ENCODE measurements around the gene ZRANB3.
"Not testable (repeated sequence)": the region's sequence is repeated elsewhere in the genome, so short reads cannot be mapped to it uniquely, and the experiment has no call there.

ZRANB3 gene

GRCh38 chr2:135456431-135456830 is 74.6 kb downstream of the ZRANB3 start:
- H3K27ac ChIP-seq: no peak overlapping the region
- TF ChIP-seq CTCF (IDR thresholded peaks at IDR 0.05): no peak
- no peaks in the 10 kb centered on the region for H3K36me3 ChIP-seq
- no peaks in the 10 kb centered on the region for H3K4me1 ChIP-seq (ENCODE audit: control insufficient read depth in 1 of 2, insufficient read depth in 1 of 2, low read depth in 1 of 2, low read length in 1 of 2)
- no peaks in the 10 kb centered on the region for H3K27me3 ChIP-seq
- H3K9me3 ChIP-seq: peaks cover 10% of the 10 kb centered on the region
- H3K4me3 ChIP-seq (ENCODE audit: low read depth in 1 of 2, low read length in 1 of 2): no peak overlapping the region

GRCh38 chr2:135454608-135455007 is 76.4 kb downstream of the ZRANB3 start:
- no peak for TF ChIP-seq CTCF (IDR thresholded peaks at IDR 0.05)
- Histone ChIP-seq H3K4me3 (ENCODE audit: low read depth in 1 of 2, low read length in 1 of 2) (no peak overlapping the region), H3K9me3 (peaks cover 10% of the 10 kb centered on the region), H3K27me3 (no peaks in the 10 kb centered on the region), H3K4me1 (ENCODE audit: control insufficient read depth in 1 of 2, insufficient read depth in 1 of 2, low read depth in 1 of 2, low read length in 1 of 2) (no peaks in the 10 kb centered on the region), H3K36me3 (no peaks in the 10 kb centered on the region), H3K27ac (no peak overlapping the region)

DNA sequence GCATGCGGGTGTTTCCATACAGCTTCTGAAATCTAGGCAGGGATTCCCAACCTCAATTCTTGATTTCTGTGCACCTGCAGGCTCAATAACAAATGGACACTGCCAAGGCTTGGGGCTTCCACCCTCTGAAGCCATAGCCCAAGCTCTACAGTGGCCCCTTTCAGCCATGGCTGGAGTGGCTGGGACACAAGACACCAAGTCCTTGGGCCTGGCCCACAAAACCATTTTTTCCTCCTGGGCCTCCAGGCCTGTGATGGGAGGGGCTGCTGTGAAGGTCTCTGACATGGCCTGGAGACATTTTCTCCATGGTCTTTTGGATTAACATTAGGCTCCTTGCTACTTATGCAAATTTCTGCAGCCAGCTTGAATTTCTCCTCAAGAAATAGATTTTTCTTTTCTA is 78.0 kb downstream of the ZRANB3 start:
- not testable (repeated sequence) for H3K36me3 ChIP-seq; H3K4me1 ChIP-seq (ENCODE audit: control insufficient read depth in 1 of 2, insufficient read depth in 1 of 2, low read depth in 1 of 2, low read length in 1 of 2); H3K4me3 ChIP-seq (ENCODE audit: low read depth in 1 of 2, low read length in 1 of 2); H3K27me3 ChIP-seq; H3K27ac ChIP-seq
- H3K9me3 ChIP-seq: peaks cover 10% of the 10 kb centered on the region

- Histone ChIP-seq H3K4me1 (ENCODE audit: control insufficient read depth in 1 of 2, insufficient read depth in 1 of 2, low read depth in 1 of 2, low read length in 1 of 2) (no peaks in the 10 kb centered on the region), H3K4me3 (ENCODE audit: low read depth in 1 of 2, low read length in 1 of 2) (no peak overlapping the region), H3K9me3 (peaks cover 10% of the 10 kb centered on the region), H3K27me3 (no peaks in the 10 kb centered on the region), H3K36me3 (no peaks in the 10 kb centered on the region), H3K27ac (no peak overlapping the region)
- no peak for TF ChIP-seq CTCF (IDR thresholded peaks at IDR 0.05)
These were observed 79.1 kb downstream of the ZRANB3 start for GRCh38 chr2:135451966-135452365.

DNA sequence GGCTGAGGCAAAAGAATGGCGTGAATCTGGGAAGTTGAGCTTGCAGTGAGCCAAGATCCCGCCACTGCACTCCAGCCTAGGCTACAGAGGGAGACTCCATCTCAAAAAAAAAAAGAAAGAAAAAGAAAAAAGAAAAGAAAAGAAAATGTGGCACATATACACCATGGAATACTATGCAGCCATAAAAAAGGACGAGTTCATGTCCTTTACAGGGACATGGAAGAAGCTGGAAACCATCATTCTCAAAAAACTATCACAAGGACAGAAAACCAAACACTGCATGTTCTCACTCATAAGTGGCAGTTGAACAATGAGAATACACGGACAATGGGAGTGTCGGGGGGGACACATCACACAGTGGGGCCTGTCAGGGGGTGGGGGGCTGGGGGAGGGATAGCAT is 88.0 kb downstream of the ZRANB3 start:
- H3K27me3 ChIP-seq; H3K27ac ChIP-seq; H3K4me1 ChIP-seq (ENCODE audit: control insufficient read depth in 1 of 2, insufficient read depth in 1 of 2, low read depth in 1 of 2, low read length in 1 of 2); H3K36me3 ChIP-seq; H3K4me3 ChIP-seq (ENCODE audit: low read depth in 1 of 2, low read length in 1 of 2); H3K9me3 ChIP-seq: not testable (repeated sequence)

DNA sequence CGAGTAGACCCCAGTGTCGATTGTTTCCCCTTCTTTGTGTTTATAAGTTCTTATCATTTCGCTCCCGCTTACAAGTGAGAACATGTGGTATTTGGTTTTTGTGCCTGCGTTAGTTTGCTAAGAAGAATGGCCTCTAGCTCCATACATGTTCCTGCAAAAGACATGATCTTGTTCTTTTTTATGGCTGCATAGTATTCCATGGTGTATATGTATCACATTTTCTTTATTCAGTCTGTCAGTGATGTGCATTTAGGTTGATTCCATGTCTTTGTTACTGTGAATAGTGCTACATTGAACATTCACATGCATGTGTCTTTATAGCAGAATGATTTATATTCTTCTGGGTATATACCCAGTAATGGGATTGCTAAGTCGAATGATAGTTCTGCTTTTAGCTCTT is 95.9 kb downstream of the ZRANB3 start:
- H3K27me3 ChIP-seq: not testable (repeated sequence)

GRCh38 chr2:135424849-135425248 is 106.2 kb downstream of the ZRANB3 start:
- Histone ChIP-seq H3K9me3 (no peaks in the 10 kb centered on the region), H3K27me3 (no peaks in the 10 kb centered on the region), H3K36me3 (no peaks in the 10 kb centered on the region), H3K27ac (no peak overlapping the region), H3K4me1 (ENCODE audit: control insufficient read depth in 1 of 2, insufficient read depth in 1 of 2, low read depth in 1 of 2, low read length in 1 of 2) (no peaks in the 10 kb centered on the region), H3K4me3 (ENCODE audit: low read depth in 1 of 2, low read length in 1 of 2) (no peak overlapping the region)
- TF ChIP-seq CTCF (IDR thresholded peaks at IDR 0.05): no peak

More for the DNA sequence above, 95.9 kb downstream of the ZRANB3 start:
- H3K27ac ChIP-seq; H3K4me1 ChIP-seq (ENCODE audit: control insufficient read depth in 1 of 2, insufficient read depth in 1 of 2, low read depth in 1 of 2, low read length in 1 of 2); H3K4me3 ChIP-seq (ENCODE audit: low read depth in 1 of 2, low read length in 1 of 2); H3K9me3 ChIP-seq; H3K36me3 ChIP-seq: not testable (repeated sequence)
